ENCODE data around the gene CARMIL1. TPM values are rescaled to one million over a fixed set of nuclear protein-coding genes. Genes with fewer than 3 reads are reported as not detected.

The CARMIL1 gene
- total RNA-seq, 1 donor from 2014 or later = 19.6 TPM

GRCh38 chr6:25630508-25631278 lies 351.5 kb downstream of the CARMIL1 start:
- intact Hi-C loops (cut with DNase I) = no loop called here

GRCh38 chr6:25635886-25636317 lies 356.7 kb downstream of the CARMIL1 start:
- no peak for TF ChIP-seq CTCF (IDR thresholded peaks at IDR 0.05)
- no peak for TF ChIP-seq POLR2A (IDR thresholded peaks at IDR 0.05)
- no peak for TF ChIP-seq POLR2AphosphoS5 (IDR thresholded peaks at IDR 0.05; ENCODE audit: insufficient read depth in 1 of 2, low read depth in 1 of 2)
- Histone ChIP-seq H3K27ac (no peak overlapping the region), H3K4me1 (no peaks in the 10 kb centered on the region), H3K9me3 (no peaks in the 10 kb centered on the region), H3K36me3 (no peaks in the 10 kb centered on the region), H3K4me3 (no peak overlapping the region), H3K27me3 (no peaks in the 10 kb centered on the region)
- no peak for DNase-seq (ENCODE audit: extremely low spot score in 2 of 2)
- intact Hi-C loops (cut with DNase I) = no loop called here

More at GRCh38 chr6:25630508-25631278, 351.5 kb downstream of the CARMIL1 start:
- no peak overlapping the region for H3K27ac ChIP-seq
- no peak overlapping the region for H3K4me3 ChIP-seq
- no peaks in the 10 kb centered on the region for H3K9me3 ChIP-seq
- TF ChIP-seq POLR2AphosphoS5 (IDR thresholded peaks at IDR 0.05; ENCODE audit: insufficient read depth in 1 of 2, low read depth in 1 of 2) (no peak), CTCF (IDR thresholded peaks at IDR 0.05) (no peak), POLR2A (IDR thresholded peaks at IDR 0.05) (no peak)
- no peak for DNase-seq (ENCODE audit: extremely low spot score in 2 of 2)
- no peaks in the 10 kb centered on the region for H3K27me3 ChIP-seq
- H3K4me1 ChIP-seq = no peaks in the 10 kb centered on the region
- no peaks in the 10 kb centered on the region for H3K36me3 ChIP-seq

- no peaks in the 10 kb centered on the region for H3K36me3 ChIP-seq
- intact Hi-C loops (cut with DNase I) = no loop called here
- H3K27me3 ChIP-seq = no peaks in the 10 kb centered on the region
- no peaks in the 10 kb centered on the region for H3K4me1 ChIP-seq
- no peak for TF ChIP-seq CTCF (IDR thresholded peaks at IDR 0.05)
- TF ChIP-seq POLR2A (IDR thresholded peaks at IDR 0.05) = no peak
- no peak for TF ChIP-seq POLR2AphosphoS5 (IDR thresholded peaks at IDR 0.05; ENCODE audit: insufficient read depth in 1 of 2, low read depth in 1 of 2)
- H3K9me3 ChIP-seq = no peaks in the 10 kb centered on the region
- H3K27ac ChIP-seq = no peak overlapping the region
- no peak overlapping the region for H3K4me3 ChIP-seq
- no peak for DNase-seq (ENCODE audit: extremely low spot score in 2 of 2)
Observed at GRCh38 chr6:25637211-25637610, 358.0 kb downstream of the CARMIL1 start.

- H3K4me1 ChIP-seq = no peaks in the 10 kb centered on the region
- H3K9me3 ChIP-seq = no peaks in the 10 kb centered on the region
- DNase-seq (ENCODE audit: extremely low spot score in 2 of 2) = no peak
- TF ChIP-seq POLR2A (IDR thresholded peaks at IDR 0.05) = no peak
- no peak for TF ChIP-seq POLR2AphosphoS5 (IDR thresholded peaks at IDR 0.05; ENCODE audit: insufficient read depth in 1 of 2, low read depth in 1 of 2)
- TF ChIP-seq CTCF (IDR thresholded peaks at IDR 0.05) = no peak
- no peaks in the 10 kb centered on the region for H3K27me3 ChIP-seq
- no peak overlapping the region for H3K4me3 ChIP-seq
- H3K36me3 ChIP-seq = no peaks in the 10 kb centered on the region
- intact Hi-C loops (cut with DNase I) = no loop called here
- H3K27ac ChIP-seq = no peak overlapping the region
Observed at GRCh38 chr6:25637960-25638434, 358.8 kb downstream of the CARMIL1 start.

- no peak overlapping the region for H3K4me3 ChIP-seq
- H3K27ac ChIP-seq = no peak overlapping the region
- H3K27me3 ChIP-seq = no peaks in the 10 kb centered on the region
- H3K4me1 ChIP-seq = no peaks in the 10 kb centered on the region
- no peaks in the 10 kb centered on the region for H3K36me3 ChIP-seq
- no peak for DNase-seq (ENCODE audit: extremely low spot score in 2 of 2)
- intact Hi-C loops (cut with DNase I) = no loop called here
- H3K9me3 ChIP-seq = no peaks in the 10 kb centered on the region
- no peak for TF ChIP-seq POLR2AphosphoS5 (IDR thresholded peaks at IDR 0.05; ENCODE audit: insufficient read depth in 1 of 2, low read depth in 1 of 2)
- TF ChIP-seq CTCF (IDR thresholded peaks at IDR 0.05) = no peak
- no peak for TF ChIP-seq POLR2A (IDR thresholded peaks at IDR 0.05)
Observed at GRCh38 chr6:25639653-25640052, 360.5 kb downstream of the CARMIL1 start.
